Duodenal mucosa (tissue), 2 donors: Measurements from ENCODE around the gene ZBTB26.

Experiments used
- H3K27ac ChIP-seq: one replicate; pipeline ENCODE4 v1.7.0; 2013; ENCODE audit warnings: low read depth, low read length
- H3K27me3 ChIP-seq, 2 donors: one replicate each; pipeline ENCODE4 v1.7.0; 2013; ENCODE audit warnings: low read length in 2 of 2, control low read depth in 1 of 2; ENCODE audit not compliant: insufficient read depth in 2 of 2, control insufficient read depth in 1 of 2
- H3K36me3 ChIP-seq, 2 donors: one replicate each; pipeline ENCODE4 v1.7.0; 2013; ENCODE audit warnings: low read length in 2 of 2, control low read depth in 1 of 2; ENCODE audit not compliant: insufficient read depth in 2 of 2, control insufficient read depth in 1 of 2
- H3K4me1 ChIP-seq, 2 donors: one replicate each; pipeline ENCODE4 v1.7.0; 2013; ENCODE audit warnings: low read length in 2 of 2, control low read depth in 1 of 2; ENCODE audit not compliant: insufficient read depth in 2 of 2, control insufficient read depth in 1 of 2
- H3K4me3 ChIP-seq, 2 donors: one replicate each; pipeline ENCODE4 v1.7.0; 2013; ENCODE audit warnings: low read length in 2 of 2, low read depth in 1 of 2
- H3K9ac ChIP-seq, 2 donors: one replicate each; pipeline ENCODE4 v1.7.0; 2013; ENCODE audit warnings: low read length in 2 of 2, low read depth in 1 of 2
- H3K9me3 ChIP-seq, 2 donors: one replicate each; pipeline ENCODE4 v1.7.0; 2013; ENCODE audit warnings: low read length in 2 of 2, control low read depth in 1 of 2; ENCODE audit not compliant: control insufficient read depth in 1 of 2

ZBTB26 gene

GRCh38 chr9:122931226-122932121 lies at the start of gene ZBTB26:
Gene ZBTB26, minus strand, starts transcription at chr9:122931512. Its CDS starts 11,578 bp downstream, at chr9:122919934.
- no peaks in the 10 kb centered on the region for H3K9me3 ChIP-seq
- peaks cover 3% of the 10 kb centered on the region in 2 donors for H3K36me3 ChIP-seq
- H3K9ac ChIP-seq: peak within 1 kb of the TSS; percentile 71 to 75
- peaks cover 14 to 21% of the 10 kb centered on the region in 2 donors for H3K4me1 ChIP-seq
- H3K4me3 ChIP-seq: peak within 1 kb of the TSS; percentile 85 to 89
- H3K27me3 ChIP-seq: no peaks in the 10 kb centered on the region
- peak within 1 kb of the TSS; percentile 44 for H3K27ac ChIP-seq

GRCh38 chr9:122978601-122979000 lies 47.3 kb upstream of the ZBTB26 start:
- Histone ChIP-seq H3K4me3 (no peak overlapping the region), H3K36me3 (no peaks in the 10 kb centered on the region), H3K4me1 (no peaks in the 10 kb centered on the region), H3K9me3 (no peaks in the 10 kb centered on the region), H3K27ac (no peak overlapping the region), H3K9ac (no peak overlapping the region), H3K27me3 (no peaks in the 10 kb centered on the region)

- H3K27ac ChIP-seq: no peak overlapping the region
- no peak overlapping the region for H3K4me3 ChIP-seq
- no peaks in the 10 kb centered on the region for H3K27me3 ChIP-seq
- H3K4me1 ChIP-seq: no peaks in the 10 kb centered on the region
- H3K9me3 ChIP-seq: no peaks in the 10 kb centered on the region
- H3K36me3 ChIP-seq: peaks cover 0 to 5% of the 10 kb centered on the region in 2 donors
- H3K9ac ChIP-seq: no peak overlapping the region
Observed at GRCh38 chr9:122975196-122975595, 43.9 kb upstream of the ZBTB26 start.

GRCh38 chr9:122961139-122961538 lies 29.8 kb upstream of the ZBTB26 start:
- Histone ChIP-seq H3K9me3 (no peaks in the 10 kb centered on the region), H3K36me3 (peaks cover 0 to 3% of the 10 kb centered on the region in 2 donors), H3K27me3 (no peaks in the 10 kb centered on the region), H3K4me1 (no peaks in the 10 kb centered on the region), H3K4me3 (no peak overlapping the region), H3K9ac (no peak overlapping the region), H3K27ac (no peak overlapping the region)

GRCh38 chr9:122955961-122956360 lies 24.6 kb upstream of the ZBTB26 start:
- Histone ChIP-seq H3K4me3 (no peak overlapping the region), H3K9ac (no peak overlapping the region), H3K4me1 (peaks cover 0 to 10% of the 10 kb centered on the region in 2 donors), H3K36me3 (no peaks in the 10 kb centered on the region), H3K9me3 (no peaks in the 10 kb centered on the region), H3K27me3 (no peaks in the 10 kb centered on the region), H3K27ac (no peak overlapping the region)

- H3K9ac ChIP-seq: no peak overlapping the region
- no peaks in the 10 kb centered on the region for H3K36me3 ChIP-seq
- H3K27ac ChIP-seq: no peak overlapping the region
Observed at GRCh38 chr9:122954253-122954691, 23.0 kb upstream of the ZBTB26 start.

GRCh38 chr9:122951056-122951455 lies 19.7 kb upstream of the ZBTB26 start:
- Histone ChIP-seq H3K4me3 (no peak overlapping the region), H3K9ac (no peak overlapping the region), H3K4me1 (peaks cover 0 to 38% of the 10 kb centered on the region in 2 donors), H3K27me3 (no peaks in the 10 kb centered on the region), H3K9me3 (no peaks in the 10 kb centered on the region), H3K27ac (no peak overlapping the region), H3K36me3 (no peaks in the 10 kb centered on the region)

More at GRCh38 chr9:122954253-122954691, 23.0 kb upstream of the ZBTB26 start:
- no peaks in the 10 kb centered on the region for H3K9me3 ChIP-seq
- H3K27me3 ChIP-seq: no peaks in the 10 kb centered on the region
- H3K4me3 ChIP-seq: no peak overlapping the region
- H3K4me1 ChIP-seq: peaks cover 0 to 10% of the 10 kb centered on the region in 2 donors

GRCh38 chr9:122950263-122950662 lies 19.0 kb upstream of the ZBTB26 start:
- Histone ChIP-seq H3K9ac (no peak overlapping the region), H3K4me3 (no peak overlapping the region), H3K27me3 (no peaks in the 10 kb centered on the region), H3K36me3 (no peaks in the 10 kb centered on the region), H3K9me3 (no peaks in the 10 kb centered on the region), H3K27ac (no peak overlapping the region), H3K4me1 (peaks cover 0 to 43% of the 10 kb centered on the region in 2 donors)

GRCh38 chr9:122949696-122950095 lies 18.4 kb upstream of the ZBTB26 start:
- Histone ChIP-seq H3K27me3 (no peaks in the 10 kb centered on the region), H3K4me1 (peaks cover 0 to 40% of the 10 kb centered on the region in 2 donors), H3K36me3 (no peaks in the 10 kb centered on the region), H3K4me3 (no peak overlapping the region), H3K9ac (no peak overlapping the region), H3K9me3 (no peaks in the 10 kb centered on the region), H3K27ac (no peak overlapping the region)

GRCh38 chr9:122948313-122948712 lies 17.0 kb upstream of the ZBTB26 start:
- H3K4me1 ChIP-seq: peaks cover 0 to 39% of the 10 kb centered on the region in 2 donors
- no peaks in the 10 kb centered on the region for H3K36me3 ChIP-seq
- no peaks in the 10 kb centered on the region for H3K27me3 ChIP-seq
- H3K4me3 ChIP-seq: no peak overlapping the region
- peak overlapping the region in 1 of 2 donors; percentile 4 for H3K9ac ChIP-seq
- H3K27ac ChIP-seq: no peak overlapping the region
- no peaks in the 10 kb centered on the region for H3K9me3 ChIP-seq
